HG02623 (cell line): ENCODE data around the gene DLGAP3.
A peak's percentile ranks its signal among the peaks of the same experiment; 100 is the strongest.

Source experiments
- ATAC-seq: cut with Tn5 transposase; IDR thresholded peaks from one replicate; pipeline ENCODE4 v1.9.1; 2021; ENCODE audit warnings: moderate library complexity; ENCODE audit not compliant: unreplicated experiment

The DLGAP3 gene

GRCh38 chr1:34869760-34870159, 59.7 kb downstream of the DLGAP3 start:
- no peak for ATAC-seq

- ATAC-seq, result no peak
Observed at GRCh38 chr1:34868230-34869049, 61.0 kb downstream of the DLGAP3 start.

DNA sequence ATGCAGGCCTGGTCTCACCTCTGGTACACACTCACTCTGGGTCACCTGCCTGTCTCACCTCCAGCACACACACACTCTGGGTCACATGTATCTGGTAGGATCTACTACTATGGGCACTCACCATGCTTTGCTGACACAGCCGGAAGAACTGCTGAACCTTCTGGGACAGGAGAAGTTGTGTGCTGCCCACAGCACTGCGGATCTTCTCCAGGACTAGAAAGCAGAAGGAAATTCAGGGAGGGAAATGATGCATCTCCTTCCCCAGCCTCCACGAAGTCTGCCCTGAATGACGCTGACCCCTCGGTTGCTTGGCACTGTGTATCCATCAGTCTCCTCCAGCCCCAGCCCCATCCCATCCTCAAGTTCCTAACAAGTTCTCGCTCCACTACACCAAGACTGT, 62.0 kb downstream of the DLGAP3 start:
- ATAC-seq, result no peak

GRCh38 chr1:34866762-34867109, 62.7 kb downstream of the DLGAP3 start:
- no peak for ATAC-seq

DNA sequence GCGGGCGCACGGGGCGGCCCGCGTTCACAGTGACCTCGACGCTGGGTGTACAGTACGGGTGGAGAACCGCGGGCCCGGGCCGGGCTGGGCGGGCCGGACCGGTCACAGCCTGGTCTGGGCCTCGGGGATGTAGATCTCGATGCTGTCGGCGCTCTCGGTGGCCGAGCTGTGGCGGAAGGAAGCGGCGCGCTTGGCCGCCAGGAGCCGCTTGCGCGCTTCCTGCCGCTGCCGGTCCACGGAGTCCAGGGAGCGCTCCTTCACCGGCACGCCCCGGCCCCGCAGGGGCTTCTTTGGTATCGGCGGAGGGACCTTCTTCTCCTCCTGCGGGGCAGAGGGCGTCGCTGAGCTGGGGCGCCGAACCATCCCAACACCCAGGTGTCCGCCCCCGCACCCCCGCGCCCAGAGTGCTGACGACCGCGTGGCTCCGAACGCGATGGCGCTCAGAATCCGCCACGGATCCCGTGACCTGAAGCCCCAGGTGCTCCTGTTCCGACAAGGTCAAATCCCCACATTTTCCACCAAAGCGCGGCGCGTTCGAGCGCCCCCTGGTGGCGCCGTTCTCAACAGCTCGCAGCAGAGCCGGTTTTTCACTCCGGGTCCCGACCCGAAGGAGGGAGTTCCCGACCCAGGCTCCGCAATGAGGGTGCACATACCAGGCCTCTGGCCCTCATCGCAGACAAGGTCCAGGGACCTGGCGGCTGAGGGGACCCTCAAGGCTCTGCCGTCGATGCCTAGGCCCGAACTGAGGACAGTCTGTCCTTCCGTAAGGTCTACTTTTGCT, 63.3 kb downstream of the DLGAP3 start:
- ATAC-seq, result peak; percentile 62

GRCh38 chr1:34865573-34865972, 63.9 kb downstream of the DLGAP3 start:
- ATAC-seq, result no peak

GRCh38 chr1:34864759-34865158, 64.7 kb downstream of the DLGAP3 start:
- ATAC-seq, result no peak

GRCh38 chr1:34863501-34863900, 65.9 kb downstream of the DLGAP3 start:
- no peak for ATAC-seq

GRCh38 chr1:34859446-34860200, 69.8 kb downstream of the DLGAP3 start, which contains the start of gene SMIM12:
SMIM12 (minus strand) TSS chr1:34859749; CDS start chr1:34855977, 3,772 bp downstream.
- ATAC-seq, result peak; percentile 97

DNA sequence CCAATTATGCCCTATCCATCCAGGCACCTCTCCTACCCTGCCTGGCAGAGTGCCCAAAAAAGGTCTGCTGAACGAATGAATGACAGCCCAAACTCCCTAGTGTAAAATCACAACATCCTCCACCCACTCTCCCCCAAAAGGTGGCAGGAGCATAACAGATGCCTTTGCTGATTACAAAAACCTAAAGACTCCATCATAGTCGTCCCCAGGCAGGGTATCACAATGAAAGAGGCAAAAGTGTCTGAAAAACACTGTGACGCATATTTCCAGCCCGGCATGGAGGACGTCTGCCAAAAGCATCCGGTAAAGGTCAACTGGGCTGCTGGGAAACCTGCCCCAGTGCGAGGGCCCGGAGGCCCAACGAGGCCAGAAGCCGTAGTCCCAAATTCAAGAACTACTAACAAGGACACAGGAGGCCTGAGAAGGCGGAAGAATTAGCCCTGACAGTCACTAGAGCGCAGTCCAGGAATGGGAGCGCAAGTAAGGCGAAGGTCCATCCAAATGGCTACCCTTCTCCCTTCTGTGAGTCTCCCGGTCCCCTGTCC, 70.5 kb downstream of the DLGAP3 start:
- ATAC-seq, result no peak

- ATAC-seq, result no peak
Observed at GRCh38 chr1:34856697-34857096, 72.8 kb downstream of the DLGAP3 start.

DNA sequence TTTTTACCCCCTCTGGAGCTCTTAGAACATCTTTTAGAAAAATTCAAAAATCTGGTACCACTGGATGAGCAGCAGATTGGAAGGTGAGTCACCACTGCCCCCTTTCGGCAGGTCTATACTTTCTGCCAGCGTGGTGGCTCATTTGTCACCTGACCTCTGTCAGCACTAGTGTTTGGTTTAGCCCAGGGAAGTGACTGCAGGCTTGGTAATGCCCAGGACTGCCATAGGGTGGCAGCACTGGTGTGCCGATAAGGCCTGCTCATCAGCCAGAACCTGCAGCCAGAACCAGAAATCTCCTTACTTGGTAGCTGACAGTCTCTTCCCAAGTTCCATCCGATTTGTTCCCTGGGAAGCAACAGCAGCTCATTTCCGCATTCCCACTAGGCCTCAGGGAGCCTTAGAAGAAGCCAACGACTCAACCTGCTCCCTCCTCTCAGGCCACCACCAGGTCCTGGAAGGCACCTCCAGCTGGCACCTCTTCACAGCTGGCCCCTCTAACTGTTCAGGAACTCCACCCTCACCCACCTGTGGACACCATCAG, 76.7 kb downstream of the DLGAP3 start:
- ATAC-seq, result peak; percentile 94

DNA sequence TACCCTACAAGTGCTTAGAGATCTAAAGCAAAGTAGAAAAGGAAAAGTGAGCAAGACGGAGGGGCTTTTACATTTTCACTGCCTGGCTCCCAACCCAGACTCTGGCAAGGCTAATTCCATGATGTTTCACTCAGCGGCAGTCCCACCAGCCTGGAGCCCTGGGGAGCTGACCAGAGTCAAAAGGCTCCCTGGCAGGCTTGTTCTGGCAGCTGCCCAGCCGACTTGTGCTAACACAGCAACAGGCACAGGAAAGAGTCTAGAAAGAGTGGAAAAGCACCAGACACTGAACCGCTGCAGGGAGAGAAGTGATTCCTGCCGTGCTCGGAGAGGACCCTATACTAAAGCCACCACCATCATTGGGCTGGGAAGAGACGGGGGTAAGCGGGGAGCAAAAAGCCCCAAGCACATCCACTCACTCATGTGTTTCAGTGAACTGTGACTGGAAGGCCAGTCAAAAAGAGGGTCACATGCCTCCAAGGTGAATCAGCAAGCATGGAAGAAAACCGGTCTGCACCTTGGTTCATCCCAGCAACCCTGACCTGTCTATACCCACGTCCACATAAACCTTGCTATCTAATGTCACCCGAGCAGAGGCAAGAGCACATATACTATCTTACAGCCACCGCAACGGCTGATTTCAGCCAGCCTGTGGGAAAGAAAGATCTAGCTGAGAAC, 77.9 kb downstream of the DLGAP3 start:
- ATAC-seq, result no peak

GRCh38 chr1:34850382-34850781, 79.1 kb downstream of the DLGAP3 start:
- no peak for ATAC-seq

GRCh38 chr1:34847094-34847493, 82.4 kb downstream of the DLGAP3 start:
- no peak for ATAC-seq

GRCh38 chr1:34846265-34846664, 83.2 kb downstream of the DLGAP3 start:
- ATAC-seq, result no peak

- ATAC-seq, result no peak
Observed at GRCh38 chr1:34845131-34845901, 84.1 kb downstream of the DLGAP3 start.

- ATAC-seq, result no peak
Observed at GRCh38 chr1:34844252-34844634, 85.2 kb downstream of the DLGAP3 start.

DNA sequence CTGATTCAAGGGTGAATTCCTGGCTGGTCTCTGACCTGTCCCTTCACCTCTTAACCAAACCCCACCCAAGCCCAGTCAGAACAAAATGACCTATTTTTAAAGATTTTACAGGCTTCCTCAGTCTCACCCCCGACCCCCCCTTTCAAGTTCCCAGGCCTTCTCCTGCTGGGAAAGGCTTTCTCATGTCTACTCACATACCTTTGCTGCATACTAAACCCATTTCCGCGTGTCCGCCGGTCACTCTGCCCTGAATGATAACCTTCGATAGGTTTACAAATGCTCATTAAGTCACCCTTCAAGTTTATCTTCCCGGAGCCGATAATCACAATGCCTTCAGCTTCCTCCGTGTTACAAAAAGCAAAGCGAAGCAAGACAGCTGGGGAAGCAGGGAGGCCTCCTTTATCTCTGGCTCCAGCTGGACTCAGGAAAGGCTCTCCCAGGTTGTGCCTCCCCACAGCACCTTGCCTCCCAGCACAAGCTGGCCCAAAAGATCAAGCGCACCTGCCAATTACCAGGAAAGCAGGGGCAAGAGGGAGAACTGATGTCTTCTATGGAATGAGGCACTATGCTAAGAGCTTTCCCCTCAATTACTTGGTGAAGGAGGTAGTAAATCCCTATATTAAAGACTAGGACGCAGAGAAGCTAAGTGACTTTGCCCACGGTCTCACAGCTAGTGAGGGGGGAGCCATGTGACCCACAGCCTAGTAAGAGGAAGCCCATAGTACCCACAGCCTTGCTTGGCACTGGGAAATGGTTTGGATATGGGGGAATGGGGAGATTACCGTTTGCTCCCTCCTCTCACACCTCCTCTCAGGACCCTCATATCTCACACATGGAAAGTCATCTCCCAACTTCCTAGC, 85.8 kb downstream of the DLGAP3 start:
- ATAC-seq, result no peak
